OCI-LY1 (cell line): ENCODE measurements around the gene OR13C8.

Experiments used
- H2AFZ ChIP-seq: fragments of 200-600 bp; sonication (generic), shearing (Covaris generic); 2 replicates; pipeline ENCODE4 v1.6.0; 2014; ENCODE audit warnings: antibody characterized with exemption, mild to moderate bottlenecking, low read length
- H3F3A ChIP-seq: fragments of 200-600 bp; sonication (generic), shearing (Covaris generic); 2 replicates; pipeline ENCODE4 v1.6.0; 2014; ENCODE audit warnings: mild to moderate bottlenecking, antibody characterized with exemption, low read length, moderate library complexity; ENCODE audit not compliant: insufficient read depth
- H3K27ac ChIP-seq: fragments of 200-600 bp; sonication (generic); 2 replicates; pipeline ENCODE4 v1.5.1; 2014; ENCODE audit warnings: low read length, mixed run types, mild to moderate bottlenecking, low read depth; ENCODE audit not compliant: poor library complexity, severe bottlenecking
- H3K27me3 ChIP-seq: fragments of 200-600 bp; sonication (generic); 2 replicates; pipeline ENCODE4 v1.6.0; 2014; ENCODE audit warnings: antibody characterized with exemption, mild to moderate bottlenecking, low read length, moderate library complexity; ENCODE audit not compliant: insufficient read depth
- H3K36me3 ChIP-seq: fragments of 200-600 bp; sonication (generic); 2 replicates; pipeline ENCODE4 v1.6.1; 2014; ENCODE audit warnings: mild to moderate bottlenecking, antibody characterized with exemption, low read length, moderate library complexity, mixed read lengths; ENCODE audit not compliant: insufficient read depth
- H3K4me1 ChIP-seq: fragments of 200-600 bp; sonication (generic); 2 replicates; pipeline ENCODE4 v1.5.1; 2014; ENCODE audit warnings: mild to moderate bottlenecking, low read length, moderate library complexity; ENCODE audit not compliant: insufficient read depth, severe bottlenecking
- H3K4me2 ChIP-seq: fragments of 200-600 bp; sonication (generic), shearing (Covaris generic); 2 replicates; pipeline ENCODE4 v1.6.1; 2014; ENCODE audit warnings: low read length
- H3K4me3 ChIP-seq: fragments of 200-600 bp; sonication (generic); 2 replicates; pipeline ENCODE4 v1.5.1; 2014; ENCODE audit warnings: low read length, low read depth, mild to moderate bottlenecking, mixed read lengths; ENCODE audit not compliant: poor library complexity, severe bottlenecking
- H3K79me2 ChIP-seq: fragments of 200-600 bp; shearing (Covaris generic); 2 replicates; pipeline ENCODE4 v1.6.1; 2016; ENCODE audit warnings: mixed run types, low read length, mixed read lengths; ENCODE audit not compliant: insufficient read depth
- H3K9ac ChIP-seq: fragments of 200-600 bp; sonication (generic), shearing (Covaris generic); 2 replicates; pipeline ENCODE4 v1.6.1; 2014; ENCODE audit warnings: mild to moderate bottlenecking, low read length, mixed read lengths
- H3K9me2 ChIP-seq: fragments of 200-600 bp; sonication (generic), shearing (Covaris generic); 2 replicates; pipeline ENCODE4 v1.6.1; 2014; ENCODE audit warnings: low read depth, mild to moderate bottlenecking, low read length, mixed read lengths
- H3K9me3 ChIP-seq: fragments of 200-600 bp; shearing (Covaris generic); 2 replicates; pipeline ENCODE4 v1.6.1; 2014; ENCODE audit warnings: low read length, mixed read lengths
- H4K20me1 ChIP-seq: fragments of 200-600 bp; sonication (generic), shearing (Covaris generic); 2 replicates; pipeline ENCODE4 v1.6.0; 2016; ENCODE audit warnings: mild to moderate bottlenecking, low read length; ENCODE audit not compliant: insufficient read depth
- EZH2 ChIP-seq: fragments of 200-600 bp; sonication (generic), shearing (Covaris generic); IDR thresholded peaks from 2 replicates; pipeline ENCODE4 v1.8.0; 2017; ENCODE audit warnings: borderline replicate concordance, mixed run types, mild to moderate bottlenecking, antibody characterized with exemption, low read length, moderate library complexity, mixed read lengths
- TF ChIP-seq, protein P1 (sequence below): fragments of 200-600 bp; sonication (generic), shearing (Covaris generic); IDR thresholded peaks from 2 replicates; pipeline ENCODE4 v1.5.1; 2017; ENCODE audit warnings: mild to moderate bottlenecking, antibody characterized with exemption, low read length, moderate library complexity, mixed read lengths

The OR13C8 gene

DNA sequence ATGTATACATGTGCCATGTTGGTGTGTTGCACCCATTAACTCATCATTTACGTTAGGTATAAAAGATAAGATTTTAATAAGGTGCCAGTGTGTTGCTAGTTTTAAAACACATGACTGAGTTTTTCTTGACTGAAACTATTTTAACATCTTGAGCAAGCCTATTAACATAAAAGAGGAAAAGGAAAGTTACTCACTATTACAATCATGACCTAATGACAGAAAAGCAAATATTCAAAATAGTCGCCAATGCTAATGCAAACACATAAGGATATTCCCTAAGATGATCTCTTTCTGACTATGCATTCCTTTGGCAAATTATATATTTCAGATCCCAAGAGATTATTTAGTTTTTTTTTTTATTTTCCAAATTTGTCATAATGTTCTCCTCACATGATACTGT, 42.2 kb downstream of the OR13C8 start:
- Histone ChIP-seq H2AFZ (no peak overlapping the region), H3K4me3 (no peak overlapping the region), H3K9ac (no peak overlapping the region), H3K36me3 (no peaks in the 10 kb centered on the region), H3K27ac (no peak overlapping the region), H3K79me2 (no peaks in the 10 kb centered on the region), H3K4me1 (no peaks in the 10 kb centered on the region), H3K4me2 (no peak overlapping the region), H3K9me2 (no peaks in the 10 kb centered on the region), H3K27me3 (no peaks in the 10 kb centered on the region), H4K20me1 (no peaks in the 10 kb centered on the region), H3F3A (no peaks in the 10 kb centered on the region), H3K9me3 (no peaks in the 10 kb centered on the region)
- TF ChIP-seq EZH2 = no peak
- TF ChIP-seq, protein P1, sequence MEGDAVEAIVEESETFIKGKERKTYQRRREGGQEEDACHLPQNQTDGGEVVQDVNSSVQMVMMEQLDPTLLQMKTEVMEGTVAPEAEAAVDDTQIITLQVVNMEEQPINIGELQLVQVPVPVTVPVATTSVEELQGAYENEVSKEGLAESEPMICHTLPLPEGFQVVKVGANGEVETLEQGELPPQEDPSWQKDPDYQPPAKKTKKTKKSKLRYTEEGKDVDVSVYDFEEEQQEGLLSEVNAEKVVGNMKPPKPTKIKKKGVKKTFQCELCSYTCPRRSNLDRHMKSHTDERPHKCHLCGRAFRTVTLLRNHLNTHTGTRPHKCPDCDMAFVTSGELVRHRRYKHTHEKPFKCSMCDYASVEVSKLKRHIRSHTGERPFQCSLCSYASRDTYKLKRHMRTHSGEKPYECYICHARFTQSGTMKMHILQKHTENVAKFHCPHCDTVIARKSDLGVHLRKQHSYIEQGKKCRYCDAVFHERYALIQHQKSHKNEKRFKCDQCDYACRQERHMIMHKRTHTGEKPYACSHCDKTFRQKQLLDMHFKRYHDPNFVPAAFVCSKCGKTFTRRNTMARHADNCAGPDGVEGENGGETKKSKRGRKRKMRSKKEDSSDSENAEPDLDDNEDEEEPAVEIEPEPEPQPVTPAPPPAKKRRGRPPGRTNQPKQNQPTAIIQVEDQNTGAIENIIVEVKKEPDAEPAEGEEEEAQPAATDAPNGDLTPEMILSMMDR = no peak

DNA sequence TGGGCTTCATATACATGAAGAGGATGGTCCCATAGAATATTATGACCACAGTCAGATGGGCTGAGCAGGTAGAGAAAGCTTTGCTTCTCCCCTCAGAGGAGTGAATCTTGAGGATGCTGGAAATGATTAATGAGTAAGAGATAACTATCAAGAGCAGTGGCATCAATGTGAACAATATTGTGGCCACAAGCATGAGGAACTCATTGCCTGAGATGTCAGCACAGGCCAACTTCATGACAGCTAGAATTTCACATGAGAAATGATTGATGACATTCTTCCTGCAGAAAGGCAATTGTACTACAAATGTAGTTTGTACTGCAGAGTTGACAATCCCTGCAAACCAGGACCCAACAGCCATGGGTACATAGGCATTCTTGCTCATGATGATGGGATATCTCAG, 48.5 kb downstream of the OR13C8 start:
- no peak overlapping the region for H3K27ac ChIP-seq
- H3K9me3 ChIP-seq = no peaks in the 10 kb centered on the region
- TF ChIP-seq EZH2 = no peak
- TF ChIP-seq, protein P1 = no peak

DNA sequence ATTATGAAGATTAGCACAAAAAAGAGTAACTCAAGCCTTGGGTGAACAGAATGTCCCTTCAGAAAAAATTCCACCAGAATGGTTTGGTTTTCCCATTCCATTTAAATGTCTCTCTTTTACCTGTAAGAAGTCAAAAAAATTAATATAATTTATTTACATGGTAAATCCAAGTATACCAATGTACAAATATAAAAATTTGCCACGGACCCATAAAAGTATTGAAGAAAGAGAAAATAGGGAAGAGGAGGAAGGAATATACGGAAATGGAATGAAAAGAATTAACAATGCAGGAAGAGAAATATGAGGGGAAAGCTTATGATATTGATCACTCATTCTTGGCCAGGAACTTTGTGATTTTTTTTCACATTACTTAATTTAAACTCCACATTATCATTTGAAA, 49.1 kb downstream of the OR13C8 start, which contains the start of gene OR13C9:
Gene OR13C9, minus strand, starts transcription at position 101 of the 400 bp plus-strand sequence. Its CDS starts 0 bp downstream, at position 101.
- no peaks in the 10 kb centered on the region for H3K4me1 ChIP-seq
- no peak for TF ChIP-seq EZH2
- TF ChIP-seq, protein P1 = no peak
- H3K27ac ChIP-seq = no peak within 1 kb of the TSS
- no peak within 1 kb of the TSS for H3K9ac ChIP-seq
- H2AFZ ChIP-seq = no peak within 1 kb of the TSS
- H3F3A ChIP-seq = no peaks in the 10 kb centered on the region
- no peaks in the 10 kb centered on the region for H3K9me3 ChIP-seq
- H3K4me3 ChIP-seq = no peak within 1 kb of the TSS
- no peaks in the 10 kb centered on the region for H3K9me2 ChIP-seq
- H3K4me2 ChIP-seq = no peak within 1 kb of the TSS
- no peaks in the 10 kb centered on the region for H3K27me3 ChIP-seq
- no peaks in the 10 kb centered on the region for H3K79me2 ChIP-seq
- no peaks in the 10 kb centered on the region for H3K36me3 ChIP-seq
- no peaks in the 10 kb centered on the region for H4K20me1 ChIP-seq

More for the DNA sequence above, 48.5 kb downstream of the OR13C8 start:
- H3F3A ChIP-seq = no peaks in the 10 kb centered on the region
- H2AFZ ChIP-seq = no peak overlapping the region
- H3K4me3 ChIP-seq = no peak overlapping the region
- H3K27me3 ChIP-seq = no peaks in the 10 kb centered on the region
- no peaks in the 10 kb centered on the region for H3K9me2 ChIP-seq
- H3K4me1 ChIP-seq = no peaks in the 10 kb centered on the region
- no peak overlapping the region for H3K4me2 ChIP-seq
- H3K9ac ChIP-seq = no peak overlapping the region
- no peaks in the 10 kb centered on the region for H3K79me2 ChIP-seq
- no peaks in the 10 kb centered on the region for H4K20me1 ChIP-seq
- H3K36me3 ChIP-seq = no peaks in the 10 kb centered on the region
